K562 (cell line): Measurements from ENCODE around the gene ABHD12. TPM values are rescaled to one million over a fixed set of nuclear protein-coding genes. Genes with fewer than 3 reads are reported as not detected.

Source experiments
- ATAC-seq: fragments of 200-7000 bp; cut with Tn5 transposase; 3 replicates; pipeline ENCODE4 v1.9.1; 2020; ENCODE audit warnings: moderate library complexity
- BruUV-seq: library from RNA; stranded (reverse); fragments of 400-500 nt; replicated peaks from 2 replicates; lab custom pipeline; 2021; lab: Mats Ljungman, UMichigan
- CTCF ChIA-PET: fragments of 300-600 bp; formaldehyde crosslinking; extraction: SDS; loops from one replicate; lab custom pipeline; 2021; ENCODE audit warnings: low intra/inter-chr PET ratio; lab: Yijun Ruan, JAX
- POLR2A ChIA-PET: fragments of 300-600, 350-650 bp; sonication (Branson Sonifier 250); formaldehyde crosslinking; extraction: SDS; loops from one replicate; lab custom pipeline; 2021; ENCODE audit warnings: antibody characterized with exemption, inconsistent platforms; lab: Yijun Ruan, JAX
- DNase-seq, 4 experiments: peaks; one replicate each; pipeline versions ENCODE4 v3.0.0 to v3.0.0-alpha.2; 2011 to 2018; ENCODE audit warnings: low spot score in 3 of 4, mixed read lengths in 3 of 4; ENCODE audit errors: extremely low read depth in 1 of 4
- FAIRE-seq: peaks from 2 replicates; lab custom pipeline; 2011; peaks lifted over from hg19 to GRCh38; lab: Jason Lieb, UNC
- H2AFZ ChIP-seq: 2 replicates; pipeline ENCODE4 v1.6.0; 2011; ENCODE audit warnings: low read depth, low read length, control low read depth, inconsistent platforms
- H3K27ac ChIP-seq: fragments of 200-600 bp; 3 replicates; pipeline ENCODE4 v1.8.0; 2011; ENCODE audit warnings: low read depth, mild to moderate bottlenecking, control low read depth, inconsistent platforms, low read length, moderate library complexity, mixed read lengths; ENCODE audit errors: extremely low read depth
- H3K27me3 ChIP-seq, 2 experiments: fragments of 300-600 bp in 1 of 2; 2 replicates in 1 of 2; 3 replicates in 1 of 2; pipeline versions ENCODE4 v1.6.0 to v1.8.0; 2011; ENCODE audit warnings: inconsistent platforms in 2 of 2, low read length in 2 of 2, mild to moderate bottlenecking in 1 of 2, mixed read lengths in 1 of 2, moderate library complexity in 1 of 2; ENCODE audit not compliant: control insufficient read depth in 2 of 2, insufficient read depth in 2 of 2
- H3K36me3 ChIP-seq: fragments of 300-600 bp; 3 replicates; pipeline ENCODE4 v1.8.0; 2011; ENCODE audit warnings: mild to moderate bottlenecking, low read length, inconsistent platforms; ENCODE audit not compliant: control insufficient read depth, insufficient read depth
- H3K4me1 ChIP-seq, 2 experiments: fragments of 200-600 bp in 1 of 2; replicated peaks in 1 of 2; 2 replicates in 1 of 2; 3 replicates in 1 of 2; pipeline versions ENCODE4 v1.5.1 to v1.8.0; 2011; ENCODE audit warnings: inconsistent platforms in 2 of 2, low read length in 2 of 2, mild to moderate bottlenecking in 1 of 2, mixed read lengths in 1 of 2, moderate library complexity in 1 of 2; ENCODE audit not compliant: control insufficient read depth in 2 of 2, insufficient read depth in 2 of 2
- H3K4me2 ChIP-seq: 2 replicates; pipeline ENCODE4 v1.6.1; 2011; ENCODE audit warnings: low read length, control low read depth, inconsistent platforms, mixed read lengths; ENCODE audit not compliant: insufficient read depth
- H3K4me3 ChIP-seq: fragments of 200-600 bp; sonication (generic), shearing (Covaris generic); 2 replicates; pipeline ENCODE4 v1.5.1; 2016; ENCODE audit warnings: control low read depth, inconsistent platforms
- H3K79me2 ChIP-seq: fragments of 200-600 bp; 3 replicates; pipeline ENCODE4 v1.8.0; 2011; ENCODE audit warnings: low read length, inconsistent platforms; ENCODE audit not compliant: control insufficient read depth, insufficient read depth
- H3K9ac ChIP-seq, 2 experiments: 2 replicates each; pipeline versions ENCODE4 v1.6.0 to v1.6.1; 2011; ENCODE audit warnings: low read depth in 2 of 2, low read length in 2 of 2, control low read depth in 1 of 2, inconsistent platforms in 1 of 2, mild to moderate bottlenecking in 1 of 2, mixed read lengths in 1 of 2; ENCODE audit not compliant: insufficient read depth in 1 of 2
- H3K9me1 ChIP-seq: one replicate; pipeline ENCODE4 v1.6.0; 2011; ENCODE audit warnings: inconsistent platforms, mild to moderate bottlenecking, low read length, moderate library complexity; ENCODE audit not compliant: control insufficient read depth, insufficient read depth
- H3K9me3 ChIP-seq: replicated peaks from 2 replicates; pipeline ENCODE4 v1.5.1; 2011; ENCODE audit warnings: low read depth, low read length, inconsistent platforms; ENCODE audit not compliant: control insufficient read depth, insufficient read depth
- H4K20me1 ChIP-seq: replicated peaks from 2 replicates; pipeline ENCODE4 v1.6.1; 2011; ENCODE audit warnings: low read length, inconsistent platforms, mixed read lengths; ENCODE audit not compliant: control insufficient read depth, insufficient read depth
- CBX3 ChIP-seq, 2 experiments: IDR thresholded peaks; 1 replicate in 1 of 2; 2 replicates in 1 of 2; pipeline ENCODE4 v1.6.1; 2012; ENCODE audit warnings: inconsistent platforms in 2 of 2, low read length in 2 of 2, borderline replicate concordance in 1 of 2, control low read depth in 1 of 2
- CEBPB ChIP-seq: fragments of 450-650 bp; IDR thresholded peaks from 2 replicates; pipeline ENCODE4 v1.6.1; 2016; ENCODE audit warnings: missing genetic modification characterization, missing compliant biosample characterization
- FOXJ3 ChIP-seq: sonication (generic); formaldehyde crosslinking; IDR thresholded peaks from 2 replicates; pipeline ENCODE4 v1.4.0; 2020; ENCODE audit warnings: mild to moderate bottlenecking, missing genetic modification reagents
- NCOA4 ChIP-seq: fragments of 450-650 bp; IDR thresholded peaks from 2 replicates; pipeline ENCODE4 v1.6.1; 2018; ENCODE audit warnings: mild to moderate bottlenecking; ENCODE audit not compliant: partially characterized antibody
- PHF20 ChIP-seq: fragments of 450-650 bp; IDR thresholded peaks from 2 replicates; pipeline ENCODE4 v1.6.1; 2018; ENCODE audit not compliant: partially characterized antibody
- RNF2 ChIP-seq: sonication (generic); IDR thresholded peaks from 2 replicates; pipeline ENCODE4 v1.6.1; 2016
- SRSF1 ChIP-seq: fragments of 200-400 bp; formaldehyde crosslinking; IDR thresholded peaks from 2 replicates; pipeline ENCODE4 v1.6.1; 2017; ENCODE audit warnings: mild to moderate bottlenecking, low read depth, low read length, moderate library complexity
- ZBTB1 ChIP-seq: sonication (generic); formaldehyde crosslinking; IDR thresholded peaks from 2 replicates; pipeline ENCODE4 v1.8.1; 2023; ENCODE audit warnings: missing genetic modification reagents, low read depth, mild to moderate bottlenecking, borderline replicate concordance
- ZKSCAN1 ChIP-seq: fragments of 150-350 bp; IDR thresholded peaks from 2 replicates; pipeline ENCODE4 v1.6.1; 2016; ENCODE audit warnings: low read depth, low read length
- WGBS: fragments of 100-300 bp; shearing (Covaris generic); methylation state at CpG from one replicate; pipeline ENCODE4 v1.1.6; 2016; ENCODE audit warnings: low coverage, mixed read lengths; ENCODE audit not compliant: insufficient coverage; ENCODE audit errors: missing lambda C conversion rate; 5-methylcytosine and 5-hydroxymethylcytosine counted together
- in situ Hi-C: fragments of 300-500 bp; cut with MboI; formaldehyde crosslinking; loops from 4 replicates; pipeline ENCODE4 v1.15.0; 2018; ENCODE audit warnings: inconsistent platforms, mixed read lengths
- intact Hi-C: fragments of 100-400 bp; cut with micrococcal nuclease; formaldehyde crosslinking; loops from 2 replicates; pipeline ENCODE4 v1.14.2; 2022
- polyA plus RNA-seq, 8 experiments: library from polyadenylated mRNA; depleted of rRNA in 4 of 8; stranded (reverse) in 5 of 8; unstranded in 3 of 8; fragments of >200 nt; fragmentation: Nextera tagmentation in 2 of 8; fragmentation: Illumina TruSeq in 1 of 8; extraction: Ambion mirVana in 2 of 8; extraction: Trizol in 1 of 8; gene quantifications; 2 replicates each; pipeline versions ENCODE4 v1.2.1 to v1.2.3, GENCODE V29; 2011 to 2014; ENCODE audit warnings: inconsistent platforms in 1 of 8, missing spikeins in 1 of 8
- total RNA-seq, 7 experiments: library from RNA; depleted of rRNA in 6 of 7; stranded (reverse); fragments of >200 nt in 6 of 7; fragmentation: Illumina TruSeq in 2 of 7; extraction: Trizol in 2 of 7; gene quantifications; 2 replicates each; pipeline versions ENCODE4 v1.2.1 to v1.2.3, GENCODE V29; 2011 to 2021; ENCODE audit warnings: low replicate concordance in 1 of 7
- TF ChIP-seq, protein P1 (sequence below): sonication (generic); formaldehyde crosslinking; IDR thresholded peaks from 2 replicates; pipeline ENCODE4 v1.5.0; 2020; ENCODE audit warnings: missing genetic modification reagents
- TF ChIP-seq, protein P2 (sequence below): sonication (generic); formaldehyde crosslinking; IDR thresholded peaks from 2 replicates; pipeline ENCODE4 v1.8.0; 2023; ENCODE audit warnings: mild to moderate bottlenecking, missing genetic modification reagents
- TF ChIP-seq, protein P3 (sequence below), 2 experiments: IDR thresholded peaks; 2 replicates each; pipeline ENCODE4 v1.6.1; 2012; ENCODE audit warnings: improper control_type of control experiment in 2 of 2, low read depth in 2 of 2, low read length in 2 of 2, borderline replicate concordance in 1 of 2
- TF ChIP-seq, protein P4 (sequence below): fragments of 450-650 bp; IDR thresholded peaks from 2 replicates; pipeline ENCODE4 v1.7.1; 2018; ENCODE audit warnings: mild to moderate bottlenecking, low read depth; ENCODE audit not compliant: partially characterized antibody

Gene ABHD12
- total and polyA plus RNA-seq, 9 of the 15 experiments (the other 6 are each of a cell fraction or from before 2014, with no cell fraction given): 0.65 to 15.6 (median 9.1) TPM

DNA sequence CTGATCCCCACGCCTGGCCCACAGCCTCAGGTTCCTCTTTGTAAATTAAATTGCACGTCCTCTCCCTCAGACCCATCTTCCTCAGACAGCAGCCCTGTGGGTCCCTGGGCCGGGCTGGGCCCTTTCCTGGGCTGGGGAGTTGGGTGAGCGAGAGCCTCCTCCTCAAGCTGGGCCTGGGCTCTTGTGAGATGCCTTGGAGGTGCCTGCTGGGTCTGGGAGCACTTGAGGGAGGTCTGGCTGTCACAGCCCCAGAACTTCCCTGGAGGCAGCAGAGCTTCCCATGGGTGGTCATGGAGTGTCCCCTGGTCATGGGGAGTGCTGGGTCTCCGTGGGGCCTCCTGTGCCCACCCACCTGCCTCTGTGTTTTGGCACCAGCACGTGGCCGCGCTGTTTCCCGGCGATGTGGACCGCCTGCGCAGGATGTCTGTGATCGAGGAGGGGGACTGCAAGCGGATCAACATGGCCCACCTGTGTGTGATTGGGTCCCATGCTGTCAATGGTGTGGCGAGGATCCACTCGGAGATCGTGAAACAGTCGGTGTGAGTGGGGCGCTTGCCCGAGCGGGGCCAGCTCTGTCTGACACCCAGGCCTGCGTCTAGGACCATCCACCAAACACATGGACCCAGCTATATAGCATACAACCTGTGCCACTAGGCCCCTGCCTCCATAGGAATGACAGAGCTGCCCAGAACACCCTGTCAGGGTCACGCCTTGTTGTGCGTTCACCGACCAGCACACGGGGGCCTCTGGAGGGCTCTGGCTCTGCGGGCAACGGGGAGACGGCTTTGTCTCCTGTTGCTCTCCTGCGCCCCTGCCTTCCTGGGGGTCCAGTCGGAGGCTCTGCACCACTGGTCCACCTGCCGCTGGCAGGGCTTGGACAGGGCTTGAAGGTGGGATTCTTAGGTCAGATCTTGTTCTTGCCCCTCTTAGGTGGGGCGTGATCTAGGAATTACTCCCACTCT lies 109.8 kb downstream of the ABHD12 start:
- H3K36me3 ChIP-seq: peaks cover 2% of the 10 kb centered on the region; the same call in 1 of the 3 replicates
- H3K79me2 ChIP-seq: no peaks in the 10 kb centered on the region
- no peak overlapping the region for H3K9ac ChIP-seq
- intact Hi-C loops: no loop called here
- FAIRE-seq (no peak), ATAC-seq (no peak), DNase-seq (no peak)
- 87% methylated on average over 10 of the region's 33 CpGs for WGBS
- no peak overlapping the region for H3K4me2 ChIP-seq
- in situ Hi-C loops: no loop called here
- no peak overlapping the region for H3K27ac ChIP-seq
- H4K20me1 ChIP-seq: no peaks in the 10 kb centered on the region
- no peaks in the 10 kb centered on the region for H3K4me1 ChIP-seq
- no peak overlapping the region for H2AFZ ChIP-seq
- no peak overlapping the region for H3K4me3 ChIP-seq
- H3K9me1 ChIP-seq: no peaks in the 10 kb centered on the region
- ChIA-PET POLR2A (interaction anchor here (0.6 kb wide), 1 partner anchor 45 kb away, joined by 3 read pairs; no protein-coding TSS in a partner anchor), CTCF (no interaction called here)
- H3K9me3 ChIP-seq: no peaks in the 10 kb centered on the region
- H3K27me3 ChIP-seq: no peaks in the 10 kb centered on the region
- BruUV-seq: no TSS peak
- TF ChIP-seq, protein P1, sequence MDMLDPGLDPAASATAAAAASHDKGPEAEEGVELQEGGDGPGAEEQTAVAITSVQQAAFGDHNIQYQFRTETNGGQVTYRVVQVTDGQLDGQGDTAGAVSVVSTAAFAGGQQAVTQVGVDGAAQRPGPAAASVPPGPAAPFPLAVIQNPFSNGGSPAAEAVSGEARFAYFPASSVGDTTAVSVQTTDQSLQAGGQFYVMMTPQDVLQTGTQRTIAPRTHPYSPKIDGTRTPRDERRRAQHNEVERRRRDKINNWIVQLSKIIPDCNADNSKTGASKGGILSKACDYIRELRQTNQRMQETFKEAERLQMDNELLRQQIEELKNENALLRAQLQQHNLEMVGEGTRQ (CRISPR knock-in tag): no peak
- TF ChIP-seq CBX3 (IDR thresholded peaks at IDR 0.05; ENCODE audit: borderline replicate concordance in 1 of 2, low read length in 2 of 2) (no peak), CEBPB (tag) (no peak), ZBTB1 (CRISPR knock-in tag) (no peak), FOXJ3 (CRISPR knock-in tag) (no peak), NCOA4 (no peak), ZKSCAN1 (no peak), PHF20 (no peak), SRSF1 (no peak), RNF2 (no peak)
- TF ChIP-seq, protein P2, sequence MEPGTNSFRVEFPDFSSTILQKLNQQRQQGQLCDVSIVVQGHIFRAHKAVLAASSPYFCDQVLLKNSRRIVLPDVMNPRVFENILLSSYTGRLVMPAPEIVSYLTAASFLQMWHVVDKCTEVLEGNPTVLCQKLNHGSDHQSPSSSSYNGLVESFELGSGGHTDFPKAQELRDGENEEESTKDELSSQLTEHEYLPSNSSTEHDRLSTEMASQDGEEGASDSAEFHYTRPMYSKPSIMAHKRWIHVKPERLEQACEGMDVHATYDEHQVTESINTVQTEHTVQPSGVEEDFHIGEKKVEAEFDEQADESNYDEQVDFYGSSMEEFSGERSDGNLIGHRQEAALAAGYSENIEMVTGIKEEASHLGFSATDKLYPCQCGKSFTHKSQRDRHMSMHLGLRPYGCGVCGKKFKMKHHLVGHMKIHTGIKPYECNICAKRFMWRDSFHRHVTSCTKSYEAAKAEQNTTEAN (CRISPR knock-in tag): no peak
- TF ChIP-seq, protein P3, sequence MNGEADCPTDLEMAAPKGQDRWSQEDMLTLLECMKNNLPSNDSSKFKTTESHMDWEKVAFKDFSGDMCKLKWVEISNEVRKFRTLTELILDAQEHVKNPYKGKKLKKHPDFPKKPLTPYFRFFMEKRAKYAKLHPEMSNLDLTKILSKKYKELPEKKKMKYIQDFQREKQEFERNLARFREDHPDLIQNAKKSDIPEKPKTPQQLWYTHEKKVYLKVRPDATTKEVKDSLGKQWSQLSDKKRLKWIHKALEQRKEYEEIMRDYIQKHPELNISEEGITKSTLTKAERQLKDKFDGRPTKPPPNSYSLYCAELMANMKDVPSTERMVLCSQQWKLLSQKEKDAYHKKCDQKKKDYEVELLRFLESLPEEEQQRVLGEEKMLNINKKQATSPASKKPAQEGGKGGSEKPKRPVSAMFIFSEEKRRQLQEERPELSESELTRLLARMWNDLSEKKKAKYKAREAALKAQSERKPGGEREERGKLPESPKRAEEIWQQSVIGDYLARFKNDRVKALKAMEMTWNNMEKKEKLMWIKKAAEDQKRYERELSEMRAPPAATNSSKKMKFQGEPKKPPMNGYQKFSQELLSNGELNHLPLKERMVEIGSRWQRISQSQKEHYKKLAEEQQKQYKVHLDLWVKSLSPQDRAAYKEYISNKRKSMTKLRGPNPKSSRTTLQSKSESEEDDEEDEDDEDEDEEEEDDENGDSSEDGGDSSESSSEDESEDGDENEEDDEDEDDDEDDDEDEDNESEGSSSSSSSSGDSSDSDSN (IDR thresholded peaks at IDR 0.05; ENCODE audit: borderline replicate concordance in 1 of 2, low read depth in 2 of 2, low read length in 2 of 2): no peak
- TF ChIP-seq, protein P4, sequence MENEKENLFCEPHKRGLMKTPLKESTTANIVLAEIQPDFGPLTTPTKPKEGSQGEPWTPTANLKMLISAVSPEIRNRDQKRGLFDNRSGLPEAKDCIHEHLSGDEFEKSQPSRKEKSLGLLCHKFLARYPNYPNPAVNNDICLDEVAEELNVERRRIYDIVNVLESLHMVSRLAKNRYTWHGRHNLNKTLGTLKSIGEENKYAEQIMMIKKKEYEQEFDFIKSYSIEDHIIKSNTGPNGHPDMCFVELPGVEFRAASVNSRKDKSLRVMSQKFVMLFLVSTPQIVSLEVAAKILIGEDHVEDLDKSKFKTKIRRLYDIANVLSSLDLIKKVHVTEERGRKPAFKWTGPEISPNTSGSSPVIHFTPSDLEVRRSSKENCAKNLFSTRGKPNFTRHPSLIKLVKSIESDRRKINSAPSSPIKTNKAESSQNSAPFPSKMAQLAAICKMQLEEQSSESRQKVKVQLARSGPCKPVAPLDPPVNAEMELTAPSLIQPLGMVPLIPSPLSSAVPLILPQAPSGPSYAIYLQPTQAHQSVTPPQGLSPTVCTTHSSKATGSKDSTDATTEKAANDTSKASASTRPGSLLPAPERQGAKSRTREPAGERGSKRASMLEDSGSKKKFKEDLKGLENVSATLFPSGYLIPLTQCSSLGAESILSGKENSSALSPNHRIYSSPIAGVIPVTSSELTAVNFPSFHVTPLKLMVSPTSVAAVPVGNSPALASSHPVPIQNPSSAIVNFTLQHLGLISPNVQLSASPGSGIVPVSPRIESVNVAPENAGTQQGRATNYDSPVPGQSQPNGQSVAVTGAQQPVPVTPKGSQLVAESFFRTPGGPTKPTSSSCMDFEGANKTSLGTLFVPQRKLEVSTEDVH: no peak
